Measurements from ENCODE around the gene GPR42.

Gene GPR42

DNA sequence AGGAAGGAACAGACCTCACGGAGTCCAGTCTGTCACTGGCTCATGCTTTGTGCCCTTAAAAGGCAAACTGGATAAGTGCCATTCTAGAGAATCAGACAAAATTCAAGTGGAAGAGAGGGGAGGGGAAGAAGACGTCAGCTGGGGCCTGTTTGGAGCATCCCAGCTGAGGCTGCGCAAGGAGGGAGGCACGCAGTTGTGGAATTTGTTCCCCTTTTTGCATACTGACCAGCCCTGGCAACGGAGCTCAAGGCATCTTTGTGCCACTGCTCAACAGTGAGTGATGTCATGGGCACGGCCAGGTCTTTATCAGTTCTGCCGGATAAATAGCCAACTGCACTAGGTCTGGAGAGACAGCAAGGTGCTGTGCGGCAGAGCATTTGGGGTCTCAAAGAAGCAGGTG is at the start of gene GPR42:
Gene GPR42 (plus strand): TSS at position 347 of the 400 bp plus-strand sequence. CDS start 292 bp downstream, outside the sequence.
- DNase-seq: no peak

DNA sequence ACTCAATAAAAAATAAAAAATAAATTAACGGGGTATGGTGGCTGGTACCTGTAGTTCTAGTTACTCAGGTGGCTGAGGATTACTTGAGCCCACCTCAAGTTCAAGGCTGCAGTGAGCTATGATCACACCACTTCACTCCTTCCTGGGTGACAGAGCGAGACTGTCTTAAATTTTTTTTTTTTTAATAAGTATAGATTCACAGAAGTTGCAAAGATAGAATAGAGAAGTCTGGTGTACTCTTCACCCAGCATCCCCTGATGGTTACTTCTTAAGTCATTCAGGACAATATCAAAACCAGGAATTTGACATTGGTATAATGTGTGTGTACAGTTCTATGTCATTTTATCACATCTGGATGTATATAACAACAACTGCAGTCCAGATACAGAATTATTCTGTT is 49.6 kb upstream of the GPR42 start:
- DNase-seq: no peak

DNA sequence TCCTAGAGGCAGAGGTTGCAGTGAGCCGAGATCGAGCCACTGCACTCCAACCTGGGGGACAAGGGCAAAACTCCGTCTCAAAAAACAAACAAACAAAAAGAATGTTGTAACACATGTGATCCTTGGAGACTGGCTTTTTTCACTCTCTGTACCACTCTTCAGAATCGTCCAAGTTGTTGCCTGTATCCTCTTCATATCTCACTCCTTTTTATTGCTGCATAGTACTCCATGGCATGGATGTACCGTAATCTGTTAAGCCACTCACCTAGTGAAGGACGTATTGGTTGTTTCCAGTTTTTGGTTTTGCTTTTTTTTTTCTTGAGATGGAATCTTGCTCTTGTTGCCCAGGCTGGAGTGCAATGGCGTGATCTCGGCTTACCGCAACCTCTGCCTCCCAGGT is 48.9 kb upstream of the GPR42 start:
- no peak for DNase-seq

DNA sequence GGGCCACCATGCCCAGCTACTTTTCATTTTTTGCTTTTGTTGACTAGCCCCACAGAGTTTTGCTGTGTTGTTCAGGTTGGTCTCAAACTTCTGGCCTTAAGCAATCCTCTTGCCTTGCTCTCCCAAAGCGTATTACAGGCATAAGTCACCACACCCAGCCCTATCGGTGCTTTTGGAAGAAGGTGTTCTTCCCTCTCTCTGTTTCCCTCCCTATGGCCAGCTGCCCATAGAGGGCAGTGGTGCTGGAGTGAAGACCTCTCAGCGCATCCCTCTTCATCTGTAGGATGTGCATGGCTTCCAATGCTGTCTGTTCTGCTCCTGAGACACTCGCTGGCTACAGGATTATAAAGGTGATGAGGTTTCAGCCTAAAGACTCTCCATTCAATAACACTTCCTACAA is 43.2 kb upstream of the GPR42 start:
- DNase-seq: no peak

DNA sequence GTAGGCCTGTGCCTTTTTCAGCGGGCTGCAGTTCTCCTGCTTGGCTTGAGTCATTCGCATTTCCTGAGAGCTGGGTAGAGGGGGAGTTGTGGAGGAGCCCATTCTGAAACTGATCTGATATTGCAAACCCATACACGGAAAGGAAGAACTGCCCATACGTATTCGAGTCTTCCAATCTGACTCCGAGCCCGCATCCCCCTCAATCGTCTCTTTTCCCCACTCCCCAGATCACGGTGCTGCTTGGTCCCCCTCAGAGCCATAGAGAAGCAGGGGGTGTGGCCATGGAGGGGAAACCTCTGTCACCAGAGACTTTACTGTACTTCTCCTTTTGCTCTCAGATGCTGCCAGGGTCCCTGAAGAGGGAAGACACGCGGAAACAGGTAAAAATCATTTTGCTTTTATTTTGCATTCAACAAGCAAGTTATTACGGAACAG is 42.0 kb upstream of the GPR42 start, which contains the start of gene CD22:
Gene CD22 (plus strand): TSS at position 337 of the 435 bp plus-strand sequence. CDS start 2,854 bp downstream, outside the sequence.
- DNase-seq: no peak

GRCh38 chr19:35329323-35329722 is 41.5 kb upstream of the GPR42 start:
- no peak for DNase-seq

DNA sequence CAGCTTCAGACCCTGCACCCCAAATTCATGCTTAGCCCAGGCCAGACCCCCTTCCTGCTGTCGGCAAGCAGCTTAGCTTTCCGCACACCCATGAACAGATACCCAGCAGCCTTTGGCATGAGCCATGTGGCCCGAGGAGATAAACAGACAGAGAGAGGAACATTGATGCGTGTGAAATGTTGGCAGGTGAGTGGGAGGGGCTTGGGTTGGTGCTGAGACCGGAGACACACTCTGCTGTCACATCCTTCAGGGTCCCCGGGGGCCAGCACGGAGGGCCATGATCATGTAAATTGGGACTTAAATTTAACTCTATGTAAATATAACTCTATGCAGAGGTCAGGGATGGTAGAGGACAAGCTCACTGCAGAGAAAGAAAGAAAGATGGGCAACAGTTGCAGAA is 40.4 kb upstream of the GPR42 start:
- no peak for DNase-seq

DNA sequence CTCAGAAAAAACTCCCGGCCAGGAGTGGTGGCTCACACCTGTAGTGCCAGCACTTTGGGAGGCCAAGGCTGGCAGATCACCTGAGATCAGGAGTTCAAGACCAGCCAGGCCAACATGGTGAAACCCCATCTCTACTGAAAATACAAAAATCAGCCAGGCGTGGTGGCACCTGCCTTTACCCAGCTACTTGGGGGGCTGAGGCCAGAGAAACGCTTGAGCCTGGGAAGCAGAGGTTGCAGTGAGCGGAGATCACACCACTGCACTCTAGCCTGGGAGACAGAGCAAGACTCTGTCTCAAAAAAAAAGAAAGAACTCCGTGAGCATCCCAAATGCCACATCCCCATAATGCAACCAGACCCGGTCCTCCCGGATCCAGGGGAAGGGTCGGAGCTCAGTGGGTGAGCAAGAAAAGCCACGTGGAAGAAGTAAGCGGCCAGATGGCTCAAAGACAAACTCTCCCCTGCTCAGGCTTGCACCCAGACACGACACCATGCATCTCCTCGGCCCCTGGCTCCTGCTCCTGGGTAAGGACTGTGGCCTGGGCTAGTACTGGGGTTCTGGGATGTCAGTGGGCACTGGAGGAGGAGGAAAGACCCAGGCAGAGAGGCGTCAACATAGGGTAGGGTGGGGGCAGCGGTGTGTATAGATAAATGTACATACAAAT is 39.2 kb upstream of the GPR42 start:
- DNase-seq: no peak

- DNase-seq: peak; percentile 21
These were observed 38.1 kb upstream of the GPR42 start for GRCh38 chr19:35332817-35333216.

DNA sequence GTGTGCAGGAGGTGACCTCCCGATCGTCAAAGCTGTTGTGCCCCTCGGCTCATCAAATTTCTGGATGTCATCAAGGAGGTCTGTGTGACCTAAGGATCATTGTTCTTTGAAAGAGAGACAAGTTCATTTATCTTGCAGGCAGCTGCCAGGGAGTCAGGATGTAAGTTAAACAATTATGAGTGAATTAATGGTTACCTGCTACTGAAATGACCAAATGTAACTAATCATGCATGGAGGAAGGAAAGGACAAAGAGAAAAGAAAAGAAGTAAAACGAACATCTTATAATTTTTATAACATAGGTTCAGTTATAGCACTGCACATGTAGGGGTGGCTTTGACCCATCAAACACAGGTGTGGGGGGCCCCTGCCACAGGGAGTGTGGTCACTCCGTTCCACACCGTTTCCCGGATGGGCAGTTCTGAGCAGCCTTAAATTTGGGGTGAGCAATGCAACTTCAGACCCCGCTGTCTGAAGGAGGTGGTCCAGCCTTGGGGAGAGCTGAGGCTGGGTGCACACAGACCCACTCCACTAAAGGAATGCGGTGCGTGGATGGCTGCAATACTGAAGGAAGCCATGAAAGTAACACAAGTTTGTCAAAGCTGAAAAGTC is 36.6 kb upstream of the GPR42 start:
- no peak for DNase-seq

GRCh38 chr19:35336166-35336955 is 34.5 kb upstream of the GPR42 start:
- DNase-seq: no peak

DNA sequence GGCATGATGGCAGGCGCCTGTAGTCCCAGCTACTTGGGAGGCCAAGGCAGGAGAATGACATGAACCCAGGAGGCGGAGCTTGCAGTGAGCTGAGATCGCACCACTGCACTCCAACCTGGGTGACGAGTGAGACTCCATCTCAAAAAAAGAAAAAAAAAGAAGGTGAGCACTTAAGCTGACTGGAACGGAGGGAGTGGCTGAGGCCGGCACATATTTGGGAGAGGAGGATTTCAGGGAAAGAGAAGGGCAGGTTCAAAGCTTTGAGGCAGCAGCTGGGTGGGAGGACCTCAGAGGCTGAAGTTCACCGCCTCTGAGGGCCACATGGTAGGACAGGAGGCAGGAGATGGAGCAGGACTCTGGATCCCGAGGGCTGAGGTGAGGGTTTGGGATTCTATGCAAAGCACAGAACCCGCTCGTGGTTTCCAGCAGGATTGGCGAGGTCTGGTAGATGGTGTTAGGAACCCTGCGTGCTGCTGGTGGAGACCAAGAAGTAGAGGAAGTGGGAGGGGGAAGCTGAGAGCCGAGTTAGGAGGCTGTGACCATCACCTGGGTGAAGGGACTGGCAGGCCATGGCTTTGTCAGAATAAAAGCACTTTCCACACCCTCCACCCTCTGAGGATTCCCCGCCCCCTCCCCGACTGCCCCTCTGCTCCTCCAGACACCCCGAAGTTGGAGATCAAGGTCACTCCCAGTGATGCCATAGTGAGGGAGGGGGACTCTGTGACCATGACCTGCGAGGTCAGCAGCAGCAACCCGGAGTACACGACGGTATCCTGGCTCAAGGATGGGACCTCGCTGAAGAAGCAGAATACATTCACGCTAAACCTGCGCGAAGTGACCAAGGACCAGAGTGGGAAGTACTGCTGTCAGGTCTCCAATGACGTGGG is 33.5 kb upstream of the GPR42 start:
- DNase-seq: no peak

DNA sequence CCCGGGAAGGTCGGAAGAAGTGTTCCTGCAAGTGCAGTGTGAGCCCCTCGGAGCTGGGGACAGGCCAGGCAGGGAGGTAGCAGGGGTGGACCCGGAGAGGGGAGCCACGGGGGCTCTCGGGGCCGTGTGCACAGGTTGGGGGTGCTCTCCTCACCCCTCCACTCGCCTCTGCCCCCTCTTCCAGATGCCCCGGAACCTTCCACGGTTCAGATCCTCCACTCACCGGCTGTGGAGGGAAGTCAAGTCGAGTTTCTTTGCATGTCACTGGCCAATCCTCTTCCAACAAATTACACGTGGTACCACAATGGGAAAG is 32.9 kb upstream of the GPR42 start:
- DNase-seq: no peak

GRCh38 chr19:35340431-35340830 is 30.4 kb upstream of the GPR42 start:
- no peak for DNase-seq

DNA sequence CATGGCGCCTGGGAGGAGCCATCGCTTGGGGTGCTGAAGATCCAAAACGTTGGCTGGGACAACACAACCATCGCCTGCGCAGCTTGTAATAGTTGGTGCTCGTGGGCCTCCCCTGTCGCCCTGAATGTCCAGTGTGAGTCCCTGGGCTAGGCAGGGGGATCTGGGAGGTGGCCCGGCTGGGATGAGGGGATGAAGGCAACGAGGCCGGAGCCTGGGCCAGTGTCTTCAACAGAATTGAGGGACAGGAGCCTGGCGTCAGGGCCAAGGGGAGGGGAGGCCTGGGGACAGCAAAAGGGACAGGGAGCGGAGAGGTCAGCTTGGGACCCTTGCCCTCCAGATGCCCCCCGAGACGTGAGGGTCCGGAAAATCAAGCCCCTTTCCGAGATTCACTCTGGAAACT is 29.9 kb upstream of the GPR42 start:
- no peak for DNase-seq

GRCh38 chr19:35341565-35342225 is 29.2 kb upstream of the GPR42 start:
- no peak for DNase-seq

- no peak for DNase-seq
These were observed 28.4 kb upstream of the GPR42 start for GRCh38 chr19:35342430-35342829.

GRCh38 chr19:35344511-35345031 is 26.3 kb upstream of the GPR42 start:
- no peak for DNase-seq

DNA sequence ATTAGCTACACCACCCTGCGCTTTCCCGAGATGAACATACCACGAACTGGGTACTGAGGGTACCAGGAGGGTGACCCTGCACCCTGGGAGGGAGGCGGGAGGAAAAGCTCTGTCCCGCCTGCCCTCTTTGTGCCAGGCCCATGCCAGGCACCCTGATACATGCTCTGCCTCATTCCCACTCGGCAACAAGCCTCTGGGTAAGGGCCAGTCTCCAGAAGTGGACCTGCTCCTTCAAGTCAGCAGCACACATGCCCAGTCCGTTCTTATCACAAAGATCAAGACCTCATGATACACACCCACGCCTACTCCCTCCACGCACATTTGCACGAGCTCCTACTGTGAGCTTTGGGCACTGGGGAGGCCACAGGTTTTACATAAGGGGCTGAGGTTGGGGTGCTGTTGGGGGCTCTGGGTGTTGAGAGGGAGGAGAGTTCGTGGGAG is 25.2 kb upstream of the GPR42 start:
- no peak for DNase-seq

DNA sequence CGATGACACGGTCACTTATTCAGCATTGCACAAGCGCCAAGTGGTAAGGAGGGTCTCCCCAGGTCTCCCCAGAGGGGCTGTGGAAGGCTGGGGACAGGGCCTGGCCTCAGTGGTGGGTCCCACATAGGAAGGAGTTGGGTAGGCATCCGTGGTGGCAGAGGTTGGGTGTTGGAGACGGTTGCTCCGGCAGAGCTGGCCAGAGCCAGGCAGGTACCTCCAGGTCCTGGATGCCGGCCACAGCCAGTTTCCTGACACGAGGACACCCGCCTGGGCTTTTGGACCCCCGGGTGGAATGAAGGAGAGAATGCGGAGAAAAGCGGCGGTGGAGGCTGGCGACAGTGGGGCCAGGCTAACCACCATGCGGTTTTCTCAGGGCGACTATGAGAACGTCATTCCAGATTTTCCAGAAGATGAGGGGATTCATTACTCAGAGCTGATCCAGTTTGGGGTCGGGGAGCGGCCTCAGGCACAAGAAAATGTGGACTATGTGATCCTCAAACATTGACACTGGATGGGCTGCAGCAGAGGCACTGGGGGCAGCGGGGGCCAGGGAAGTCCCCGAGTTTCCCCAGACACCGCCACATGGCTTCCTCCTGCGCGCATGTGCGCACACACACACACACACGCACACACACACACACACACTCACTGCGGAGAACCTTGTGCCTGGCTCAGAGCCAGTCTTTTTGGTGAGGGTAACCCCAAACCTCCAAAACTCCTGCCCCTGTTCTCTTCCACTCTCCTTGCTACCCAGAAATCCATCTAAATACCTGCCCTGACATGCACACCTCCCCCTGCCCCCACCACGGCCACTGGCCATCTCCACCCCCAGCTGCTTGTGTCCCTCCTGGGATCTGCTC is 24.4 kb upstream of the GPR42 start:
- peak; percentile 69 for DNase-seq

All from activated naive CD4-positive, alpha-beta T cell treated with Interleukin-2 at 50 U/mL for 16 hours (primary cell).